ENCODE results near the gene MCEMP1.

DNA sequence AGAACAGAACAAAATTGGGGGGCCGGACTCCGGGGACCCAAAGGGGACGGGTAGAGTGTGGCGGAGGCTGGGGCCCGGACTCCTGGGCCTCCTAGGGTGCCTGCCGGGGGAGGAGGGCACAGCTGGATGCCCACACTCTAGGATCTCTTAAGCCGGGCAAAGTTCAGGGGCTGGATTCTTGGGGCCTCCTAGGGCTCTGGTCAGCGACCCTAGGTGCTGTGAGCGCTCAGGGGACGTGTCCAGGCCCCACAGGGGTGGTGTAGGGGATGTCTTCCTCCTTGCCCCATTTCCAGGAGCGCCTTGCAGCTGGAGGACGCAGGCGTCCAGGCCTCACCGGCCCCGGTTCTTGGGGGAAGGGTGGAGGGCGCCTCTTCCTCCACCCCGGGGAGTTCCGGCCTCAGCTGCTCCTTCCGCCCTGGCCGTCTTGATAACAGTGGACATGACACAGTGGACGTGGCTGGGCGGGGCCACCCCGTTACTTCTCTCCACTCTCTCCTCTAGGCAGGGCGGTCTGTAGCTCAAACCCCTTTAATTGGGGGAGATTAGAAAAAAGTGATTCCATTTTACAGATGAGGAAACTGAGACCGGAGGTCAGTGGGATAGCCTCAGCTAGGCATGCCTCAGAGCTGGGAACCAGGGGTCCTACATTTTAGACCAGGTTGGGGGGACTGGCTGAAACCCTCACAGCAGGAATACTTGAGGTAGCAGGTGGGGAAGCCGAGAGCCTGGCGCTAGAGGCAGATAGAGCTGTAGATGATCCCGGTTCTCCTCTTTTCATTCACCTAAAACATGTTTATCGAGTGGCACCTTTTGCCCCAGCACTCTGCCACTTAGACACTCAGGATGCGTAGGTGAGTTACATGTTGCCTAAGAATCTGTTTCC, 39.3 kb upstream of the MCEMP1 start:
- TF ChIP-seq, protein P1, sequence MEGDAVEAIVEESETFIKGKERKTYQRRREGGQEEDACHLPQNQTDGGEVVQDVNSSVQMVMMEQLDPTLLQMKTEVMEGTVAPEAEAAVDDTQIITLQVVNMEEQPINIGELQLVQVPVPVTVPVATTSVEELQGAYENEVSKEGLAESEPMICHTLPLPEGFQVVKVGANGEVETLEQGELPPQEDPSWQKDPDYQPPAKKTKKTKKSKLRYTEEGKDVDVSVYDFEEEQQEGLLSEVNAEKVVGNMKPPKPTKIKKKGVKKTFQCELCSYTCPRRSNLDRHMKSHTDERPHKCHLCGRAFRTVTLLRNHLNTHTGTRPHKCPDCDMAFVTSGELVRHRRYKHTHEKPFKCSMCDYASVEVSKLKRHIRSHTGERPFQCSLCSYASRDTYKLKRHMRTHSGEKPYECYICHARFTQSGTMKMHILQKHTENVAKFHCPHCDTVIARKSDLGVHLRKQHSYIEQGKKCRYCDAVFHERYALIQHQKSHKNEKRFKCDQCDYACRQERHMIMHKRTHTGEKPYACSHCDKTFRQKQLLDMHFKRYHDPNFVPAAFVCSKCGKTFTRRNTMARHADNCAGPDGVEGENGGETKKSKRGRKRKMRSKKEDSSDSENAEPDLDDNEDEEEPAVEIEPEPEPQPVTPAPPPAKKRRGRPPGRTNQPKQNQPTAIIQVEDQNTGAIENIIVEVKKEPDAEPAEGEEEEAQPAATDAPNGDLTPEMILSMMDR (IDR thresholded peaks at IDR 0.05) = no peak
- TF ChIP-seq POLR2A (IDR thresholded peaks at IDR 0.05) (no peak), POLR2AphosphoS5 (IDR thresholded peaks at IDR 0.05) (no peak)

Data from sigmoid colon (tissue), 4 donors.